Tibial artery (tissue), 4 donors: ENCODE results near the gene TRIM72.

Experiments used
- DNase-seq, 2 donors: peaks; one replicate each; pipeline ENCODE4 v3.0.0-alpha.2; 2019
- H3K27ac ChIP-seq, 2 donors: fragments of 200-600 bp; sonication (generic) in 1 of 2; 1 replicate in 1 of 2; 2 replicates in 1 of 2; pipeline ENCODE4 v1.5.1; 2018 to 2019; ENCODE audit warnings: mild to moderate bottlenecking in 1 of 2
- H3K27me3 ChIP-seq, 2 donors: fragments of 200-600 bp; sonication (generic) in 1 of 2; one replicate each; pipeline versions ENCODE4 v1.5.1 to v1.6.0; 2016 to 2019
- H3K36me3 ChIP-seq, 3 donors: fragments of 200-600 bp; sonication (generic) in 2 of 3; one replicate each; pipeline ENCODE4 v1.5.1; 2016 to 2019; ENCODE audit warnings: mild to moderate bottlenecking in 2 of 3
- H3K4me1 ChIP-seq, 4 donors: fragments of 200-600 bp; sonication (generic) in 2 of 4; 1 replicate in 3 of 4; 2 replicates in 1 of 4; pipeline ENCODE4 v1.5.1; 2016 to 2019
- H3K4me3 ChIP-seq, 2 donors: fragments of 200-600 bp; sonication (generic) in 1 of 2; 1 replicate in 1 of 2; 2 replicates in 1 of 2; pipeline ENCODE4 v1.5.1; 2018 to 2019; ENCODE audit warnings: mild to moderate bottlenecking in 2 of 2
- H3K9me3 ChIP-seq, 3 donors: fragments of 200-600 bp; sonication (generic) in 1 of 3; one replicate each; pipeline ENCODE4 v1.5.1; 2016 to 2019
- CTCF ChIP-seq, 2 experiments: fragments of 200-600 bp in 1 of 2; fragments of 450-650 bp in 1 of 2; IDR thresholded peaks; one replicate each; pipeline ENCODE4 v1.5.1; 2017 to 2019; ENCODE audit warnings: antibody characterized with exemption in 2 of 2, mild to moderate bottlenecking in 1 of 2, moderate library complexity in 1 of 2
- intact Hi-C: fragments of 100-400 bp; cut with DNase I; formaldehyde crosslinking; loops from one replicate; pipeline ENCODE4 v1.15.0; 2023; ENCODE audit warnings: low total_unique reads

Gene TRIM72

GRCh38 chr16:31179747-31180459 lies 34.0 kb upstream of the TRIM72 start, which contains the start of gene FUS:
FUS (plus strand) TSS chr16:31180139; CDS start chr16:31180215, 76 bp downstream.
- H3K9me3 ChIP-seq, result no peaks in the 10 kb centered on the region
- H3K27ac ChIP-seq, result peak within 1 kb of the TSS; percentile 95 to 100
- TF ChIP-seq CTCF (IDR thresholded peaks at IDR 0.05), result peak in 1 of 2 experiments; percentile 16
- H3K4me3 ChIP-seq, result peak within 1 kb of the TSS; percentile 78 to 100
- intact Hi-C loops, result loop anchor here (10.0 kb wide), 1 partner anchor 325 kb away; the partner anchor contains the start of gene RUSF1
- H3K27me3 ChIP-seq, result no peaks in the 10 kb centered on the region
- H3K4me1 ChIP-seq, result peaks cover 0 to 39% (median 37%) of the 10 kb centered on the region in 4 donors
- peak; percentile 89 to 94 for DNase-seq
- peaks cover 19 to 26% (median 26%) of the 10 kb centered on the region in 3 donors for H3K36me3 ChIP-seq

GRCh38 chr16:31181102-31181830 lies 32.7 kb upstream of the TRIM72 start:
- Histone ChIP-seq H3K4me3 (peak overlapping the region; percentile 78 to 100), H3K9me3 (no peaks in the 10 kb centered on the region), H3K27ac (peak overlapping the region; percentile 95 to 100), H3K27me3 (no peaks in the 10 kb centered on the region), H3K36me3 (peaks cover 32 to 39% (median 39%) of the 10 kb centered on the region in 3 donors), H3K4me1 (peaks cover 0 to 39% (median 37%) of the 10 kb centered on the region in 4 donors)
- intact Hi-C loops, result loop anchor here (10.0 kb wide), 1 partner anchor 324 kb away; the partner anchor contains the start of gene RUSF1
- no peak for TF ChIP-seq CTCF (IDR thresholded peaks at IDR 0.05)
- DNase-seq, result peak; percentile 52 to 73

GRCh38 chr16:31182391-31182790 lies 31.5 kb upstream of the TRIM72 start:
- Histone ChIP-seq H3K36me3 (peaks cover 44 to 51% (median 51%) of the 10 kb centered on the region in 3 donors), H3K27ac (peak overlapping the region in 1 of 2 donors; percentile 14), H3K4me1 (peaks cover 0 to 39% (median 37%) of the 10 kb centered on the region in 4 donors), H3K9me3 (no peaks in the 10 kb centered on the region), H3K4me3 (peak overlapping the region; percentile 78 to 100), H3K27me3 (no peaks in the 10 kb centered on the region)
- DNase-seq, result no peak
- intact Hi-C loops, result loop anchor here (10.0 kb wide), 1 partner anchor 322 kb away; the partner anchor contains the start of gene RUSF1
- no peak for TF ChIP-seq CTCF (IDR thresholded peaks at IDR 0.05)

GRCh38 chr16:31183432-31184428 lies 30.2 kb upstream of the TRIM72 start:
- Histone ChIP-seq H3K36me3 (peaks cover 57 to 64% (median 64%) of the 10 kb centered on the region in 3 donors), H3K4me1 (peaks cover 0 to 37% (median 36%) of the 10 kb centered on the region in 4 donors), H3K9me3 (no peaks in the 10 kb centered on the region), H3K27ac (no peak overlapping the region), H3K27me3 (no peaks in the 10 kb centered on the region), H3K4me3 (no peak overlapping the region)
- intact Hi-C loops, result loop anchor here (10.0 kb wide), 1 partner anchor 321 kb away; the partner anchor contains the start of gene RUSF1
- DNase-seq, result no peak
- no peak for TF ChIP-seq CTCF (IDR thresholded peaks at IDR 0.05)
